ENCODE data around the gene MAD2L2. TPM values are rescaled to one million over a fixed set of nuclear protein-coding genes. Genes with fewer than 3 reads are reported as not detected.

Gene MAD2L2
- total and polyA plus RNA-seq, 2 donors (not counting 1 experiment from before 2014, with no cell fraction given), result 35.0 to 48.9 TPM

DNA sequence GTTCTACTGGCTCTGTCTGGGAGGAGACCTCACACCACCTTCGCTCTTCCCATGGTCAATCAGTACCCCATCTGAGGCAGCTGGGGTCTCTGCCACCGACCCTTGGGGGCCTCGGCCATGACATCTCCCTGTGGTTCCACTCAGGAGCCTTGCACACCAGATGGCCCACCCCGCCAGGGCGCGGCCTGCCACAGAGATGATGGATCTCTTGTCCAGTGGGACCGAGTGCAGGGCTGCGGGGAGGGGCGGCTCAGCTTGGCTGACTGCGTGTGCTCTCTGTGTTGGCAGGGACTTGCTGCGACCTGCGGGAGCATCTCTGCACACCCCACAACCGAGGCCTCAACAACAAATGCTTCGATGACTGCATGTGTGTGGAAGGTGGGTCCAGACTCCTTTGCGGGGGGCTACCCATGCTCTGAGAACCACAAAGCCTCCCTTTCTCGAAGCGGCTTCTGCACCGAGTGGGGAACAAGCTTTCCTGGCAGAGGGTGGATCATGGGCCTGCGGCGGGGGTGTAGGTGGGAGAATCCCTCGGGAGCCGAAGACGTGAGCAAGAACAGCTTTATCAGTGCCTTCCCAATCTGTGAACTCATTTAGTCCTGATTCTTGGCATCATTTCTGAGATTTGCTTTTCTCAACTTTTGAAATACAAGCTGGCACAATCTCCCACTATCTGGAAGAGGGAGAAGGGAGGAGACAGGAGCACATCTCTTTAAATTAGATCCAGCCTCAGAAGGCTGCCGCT lies 34.1 kb upstream of the MAD2L2 start:
- no peak overlapping the region for H3K4me3 ChIP-seq (replicated peaks in 1 of 4; ENCODE audit: control extremely low read depth in 1 of 4, insufficient read depth in 1 of 4, low read depth in 3 of 4, low read length in 4 of 4)
- no peaks in the 10 kb centered on the region for H3K36me3 ChIP-seq (ENCODE audit: control insufficient read depth, insufficient read depth, low read length)
- H3K9ac ChIP-seq (ENCODE audit: insufficient read depth, low read length), result no peak overlapping the region
- H3K9me3 ChIP-seq (ENCODE audit: control insufficient read depth, insufficient read depth, low read depth, low read length), result no peaks in the 10 kb centered on the region
- no peaks in the 10 kb centered on the region for H3K79me2 ChIP-seq (ENCODE audit: control insufficient read depth, insufficient read depth, low read length)
- no peak overlapping the region for H2AFZ ChIP-seq (ENCODE audit: low read length)
- H4K20me1 ChIP-seq (ENCODE audit: control insufficient read depth, extremely low read depth, insufficient read depth, low read length), result no peaks in the 10 kb centered on the region
- DNase-seq (ENCODE audit: low read depth in 2 of 2), result no peak
- no peaks in the 10 kb centered on the region for H3K27me3 ChIP-seq (ENCODE audit: control insufficient read depth, insufficient read depth, low read length)
- no peak overlapping the region for H3K4me2 ChIP-seq (ENCODE audit: extremely low read depth, insufficient read depth, low read length)
- H3K4me1 ChIP-seq (ENCODE audit: control insufficient read depth, extremely low read depth, insufficient read depth, low read length), result no peaks in the 10 kb centered on the region
- H3K27ac ChIP-seq (ENCODE audit: insufficient read depth, low read length), result no peak overlapping the region
- TF ChIP-seq EZH2 (IDR thresholded peaks at IDR 0.05; ENCODE audit: low read length, missing control alignments) (no peak), CTCF (conservative IDR thresholded peaks at IDR 0.05 in 1 of 2, IDR thresholded peaks at IDR 0.05 in 1 of 2; ENCODE audit: low read depth in 1 of 2, low read length in 2 of 2) (no peak)

DNA sequence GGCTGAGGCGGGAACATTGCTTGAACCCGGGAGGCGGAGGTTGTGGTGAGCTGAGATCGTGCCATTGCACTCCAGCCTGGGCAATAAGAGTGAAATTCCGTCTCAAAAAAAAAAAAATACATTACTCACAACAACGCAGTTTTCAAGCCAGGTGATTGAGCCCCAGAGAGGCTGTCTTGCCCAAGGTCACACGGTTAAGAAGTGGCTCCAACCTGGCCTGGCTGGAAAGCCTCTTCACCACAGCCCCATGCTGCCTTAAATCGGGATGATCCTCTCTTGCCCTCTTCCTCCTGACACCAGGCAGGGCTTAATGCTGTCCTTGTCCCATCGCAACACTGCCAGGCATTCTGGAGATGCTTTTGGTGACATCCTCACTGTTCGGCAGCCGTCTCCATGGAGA lies 32.1 kb upstream of the MAD2L2 start:
- no peaks in the 10 kb centered on the region for H4K20me1 ChIP-seq (ENCODE audit: control insufficient read depth, extremely low read depth, insufficient read depth, low read length)
- no peaks in the 10 kb centered on the region for H3K27me3 ChIP-seq (ENCODE audit: control insufficient read depth, insufficient read depth, low read length)
- no peak overlapping the region for H3K27ac ChIP-seq (ENCODE audit: insufficient read depth, low read length)
- H3K36me3 ChIP-seq (ENCODE audit: control insufficient read depth, insufficient read depth, low read length), result no peaks in the 10 kb centered on the region
- no peak overlapping the region for H3K4me3 ChIP-seq (replicated peaks in 1 of 4; ENCODE audit: control extremely low read depth in 1 of 4, insufficient read depth in 1 of 4, low read depth in 3 of 4, low read length in 4 of 4)
- no peak overlapping the region for H2AFZ ChIP-seq (ENCODE audit: low read length)
- no peak for DNase-seq (ENCODE audit: low read depth in 2 of 2)
- no peaks in the 10 kb centered on the region for H3K4me1 ChIP-seq (ENCODE audit: control insufficient read depth, extremely low read depth, insufficient read depth, low read length)
- TF ChIP-seq CTCF (conservative IDR thresholded peaks at IDR 0.05 in 1 of 2, IDR thresholded peaks at IDR 0.05 in 1 of 2; ENCODE audit: low read depth in 1 of 2, low read length in 2 of 2), result no peak
- no peak for TF ChIP-seq EZH2 (IDR thresholded peaks at IDR 0.05; ENCODE audit: low read length, missing control alignments)
- no peaks in the 10 kb centered on the region for H3K79me2 ChIP-seq (ENCODE audit: control insufficient read depth, insufficient read depth, low read length)
- no peak overlapping the region for H3K9ac ChIP-seq (ENCODE audit: insufficient read depth, low read length)
- no peak overlapping the region for H3K4me2 ChIP-seq (ENCODE audit: extremely low read depth, insufficient read depth, low read length)
- H3K9me3 ChIP-seq (ENCODE audit: control insufficient read depth, insufficient read depth, low read depth, low read length), result no peaks in the 10 kb centered on the region

DNA sequence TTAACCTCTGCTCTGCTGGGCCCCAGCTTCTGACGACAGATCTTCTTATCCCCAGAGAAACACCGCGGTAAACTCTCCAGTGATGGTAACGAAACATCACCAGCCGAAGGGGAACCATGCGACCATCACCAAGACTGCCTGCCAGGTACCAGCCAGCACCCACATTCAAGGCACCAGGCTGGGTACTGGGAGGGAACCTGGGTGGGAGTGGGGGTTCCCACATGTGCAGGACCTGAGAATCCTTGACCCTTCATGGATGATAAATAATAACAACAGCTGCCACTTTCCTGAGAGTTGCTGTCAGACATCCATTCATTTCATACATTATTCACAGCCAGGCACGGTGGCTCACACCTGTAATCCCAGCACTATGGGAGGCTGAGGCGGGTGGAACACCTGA lies 31.3 kb upstream of the MAD2L2 start:
- H3K4me2 ChIP-seq (ENCODE audit: extremely low read depth, insufficient read depth, low read length), result no peak overlapping the region
- H3K79me2 ChIP-seq (ENCODE audit: control insufficient read depth, insufficient read depth, low read length), result no peaks in the 10 kb centered on the region
- H3K27ac ChIP-seq (ENCODE audit: insufficient read depth, low read length), result no peak overlapping the region
- no peaks in the 10 kb centered on the region for H3K27me3 ChIP-seq (ENCODE audit: control insufficient read depth, insufficient read depth, low read length)
- no peaks in the 10 kb centered on the region for H3K9me3 ChIP-seq (ENCODE audit: control insufficient read depth, insufficient read depth, low read depth, low read length)
- H3K9ac ChIP-seq (ENCODE audit: insufficient read depth, low read length), result no peak overlapping the region
- H3K36me3 ChIP-seq (ENCODE audit: control insufficient read depth, insufficient read depth, low read length), result no peaks in the 10 kb centered on the region
- H3K4me3 ChIP-seq (replicated peaks in 1 of 4; ENCODE audit: control extremely low read depth in 1 of 4, insufficient read depth in 1 of 4, low read depth in 3 of 4, low read length in 4 of 4), result no peak overlapping the region
- DNase-seq (ENCODE audit: low read depth in 2 of 2), result no peak
- TF ChIP-seq CTCF (conservative IDR thresholded peaks at IDR 0.05 in 1 of 2, IDR thresholded peaks at IDR 0.05 in 1 of 2; ENCODE audit: low read depth in 1 of 2, low read length in 2 of 2) (no peak), EZH2 (IDR thresholded peaks at IDR 0.05; ENCODE audit: low read length, missing control alignments) (no peak)
- H2AFZ ChIP-seq (ENCODE audit: low read length), result no peak overlapping the region
- no peaks in the 10 kb centered on the region for H3K4me1 ChIP-seq (ENCODE audit: control insufficient read depth, extremely low read depth, insufficient read depth, low read length)
- H4K20me1 ChIP-seq (ENCODE audit: control insufficient read depth, extremely low read depth, insufficient read depth, low read length), result no peaks in the 10 kb centered on the region

Data from fibroblast of lung (primary cell).